GM19372 (cell line): ENCODE measurements around the gene GLI3.

ENCODE experiments used
- ATAC-seq: cut with Tn5 transposase; IDR thresholded peaks from one replicate; pipeline ENCODE4 v1.9.1; 2021; ENCODE audit warnings: mild to moderate bottlenecking, low read depth, moderate library complexity; ENCODE audit not compliant: unreplicated experiment

Gene GLI3

GRCh38 chr7:41981046-41982040 is 255.7 kb downstream of the GLI3 start:
- ATAC-seq = no peak

GRCh38 chr7:41979834-41980307 is 257.1 kb downstream of the GLI3 start:
- ATAC-seq = no peak

- ATAC-seq = no peak
These were observed 258.2 kb downstream of the GLI3 start for GRCh38 chr7:41978858-41979257.

- ATAC-seq = no peak
These were observed 259.3 kb downstream of the GLI3 start for GRCh38 chr7:41977661-41978060.

- ATAC-seq = no peak
These were observed 259.8 kb downstream of the GLI3 start for GRCh38 chr7:41977151-41977651.

GRCh38 chr7:41976411-41976810 is 260.6 kb downstream of the GLI3 start:
- ATAC-seq = no peak

GRCh38 chr7:41975849-41976248 is 261.2 kb downstream of the GLI3 start:
- no peak for ATAC-seq

- no peak for ATAC-seq
These were observed 262.0 kb downstream of the GLI3 start for GRCh38 chr7:41974870-41975557.

- ATAC-seq = no peak
These were observed 263.7 kb downstream of the GLI3 start for GRCh38 chr7:41973202-41973730.

- ATAC-seq = no peak
These were observed 264.2 kb downstream of the GLI3 start for GRCh38 chr7:41972776-41973175.

GRCh38 chr7:41972270-41972669 is 264.7 kb downstream of the GLI3 start:
- no peak for ATAC-seq

GRCh38 chr7:41971640-41972187 is 265.3 kb downstream of the GLI3 start:
- ATAC-seq = no peak

GRCh38 chr7:41970941-41971340 is 266.1 kb downstream of the GLI3 start:
- no peak for ATAC-seq

- no peak for ATAC-seq
These were observed 267.4 kb downstream of the GLI3 start for GRCh38 chr7:41969561-41970105.

- no peak for ATAC-seq
These were observed 269.9 kb downstream of the GLI3 start for GRCh38 chr7:41967156-41967555.

- ATAC-seq = no peak
These were observed 271.0 kb downstream of the GLI3 start for GRCh38 chr7:41965951-41966505.

GRCh38 chr7:41964849-41965745 is 271.9 kb downstream of the GLI3 start:
- ATAC-seq = no peak

GRCh38 chr7:41964183-41964753 is 272.7 kb downstream of the GLI3 start:
- ATAC-seq = no peak

- ATAC-seq = no peak
These were observed 280.3 kb downstream of the GLI3 start for GRCh38 chr7:41956705-41957104.
